ENCODE results near the gene SDCCAG8.

- TF ChIP-seq POLR2A (IDR thresholded peaks at IDR 0.05; ENCODE audit: low read length), result no peak
- TF ChIP-seq GATA1 (IDR thresholded peaks at IDR 0.05; ENCODE audit: low read depth, low read length), result no peak
Measured at GRCh38 chr1:243229526-243229925, 26.3 kb upstream of the SDCCAG8 start.

Measured in erythroblast (primary cell).